Kidney epithelial cell (primary cell): Measurements from ENCODE around the gene INKA1. TPM values are rescaled to one million over a fixed set of nuclear protein-coding genes. Genes with fewer than 3 reads are reported as not detected.

Experiments
- DNase-seq: peaks from one replicate; pipeline ENCODE4 v3.0.0-alpha.2; 2010; ENCODE audit warnings: low read depth
- H3K27me3 ChIP-seq: 2 replicates; pipeline ENCODE4 v1.6.0; 2011; ENCODE audit warnings: low read length; ENCODE audit not compliant: control insufficient read depth, insufficient read depth
- H3K36me3 ChIP-seq: 2 replicates; pipeline ENCODE4 v1.5.1; 2011; ENCODE audit warnings: low read length; ENCODE audit not compliant: control insufficient read depth, insufficient read depth
- H3K4me3 ChIP-seq: 2 replicates; pipeline ENCODE4 v1.5.1; 2011; ENCODE audit warnings: low read depth, mild to moderate bottlenecking, control low read depth, low read length
- CTCF ChIP-seq: IDR thresholded peaks from 2 replicates; pipeline ENCODE4 v1.5.1; 2011; ENCODE audit warnings: mild to moderate bottlenecking, moderate library complexity, low read length, control low read depth, inconsistent platforms; ENCODE audit not compliant: insufficient read depth, poor library complexity, severe bottlenecking
- total RNA-seq: library from RNA; depleted of rRNA; stranded (reverse); fragments of >200 nt; gene quantifications from 2 replicates; pipeline ENCODE4 v1.2.3, GENCODE V29; 2015

INKA1 gene
- total RNA-seq, 1 donor from 2014 or later: not detected

- DNase-seq: no peak
- peaks cover 18% of the 10 kb centered on the region for H3K27me3 ChIP-seq
- H3K4me3 ChIP-seq: no peak overlapping the region
- no peaks in the 10 kb centered on the region for H3K36me3 ChIP-seq
- TF ChIP-seq CTCF: no peak
These were observed 2.3 kb downstream of the INKA1 start for GRCh38 chr3:49805367-49805782.

- no peak for TF ChIP-seq CTCF
- no peak overlapping the region for H3K4me3 ChIP-seq
- no peak for DNase-seq
- H3K36me3 ChIP-seq: no peaks in the 10 kb centered on the region
- H3K27me3 ChIP-seq: peaks cover 18% of the 10 kb centered on the region
These were observed 3.0 kb downstream of the INKA1 start for GRCh38 chr3:49805897-49806701.

GRCh38 chr3:49806850-49807249 lies 3.8 kb downstream of the INKA1 start:
- Histone ChIP-seq H3K36me3 (no peaks in the 10 kb centered on the region), H3K4me3 (no peak overlapping the region), H3K27me3 (peaks cover 18% of the 10 kb centered on the region)
- no peak for DNase-seq
- no peak for TF ChIP-seq CTCF

GRCh38 chr3:49807431-49808114 lies 4.5 kb downstream of the INKA1 start:
- H3K36me3 ChIP-seq: no peaks in the 10 kb centered on the region
- no peak overlapping the region for H3K4me3 ChIP-seq
- DNase-seq: no peak
- peaks cover 18% of the 10 kb centered on the region for H3K27me3 ChIP-seq
- TF ChIP-seq CTCF: no peak

GRCh38 chr3:49812916-49813496 lies 9.9 kb downstream of the INKA1 start:
- DNase-seq: no peak
- Histone ChIP-seq H3K4me3 (no peak overlapping the region), H3K27me3 (no peaks in the 10 kb centered on the region), H3K36me3 (no peaks in the 10 kb centered on the region)
- TF ChIP-seq CTCF: no peak
